ENCODE measurements around the gene RNASE8. TPM values are rescaled to one million over a fixed set of nuclear protein-coding genes. Genes with fewer than 3 reads are reported as not detected.
A peak's percentile ranks its signal among the peaks of the same experiment; 100 is the strongest.

RNASE8 gene
- total and polyA plus RNA-seq, 2 of the 8 experiments (the other 6 are each of a cell fraction or from before 2014, with no cell fraction given), result not detected

GRCh38 chr14:21098076-21098891, 40.7 kb downstream of the RNASE8 start, which contains the start of gene ZNF219 (continued):
- TF ChIP-seq ASH2L (IDR thresholded peaks at IDR 0.05; ENCODE audit: low read length) (peak; percentile 27), CBX8 (IDR thresholded peaks at IDR 0.05; ENCODE audit: borderline replicate concordance, low read depth, low read length) (no peak), CHD7 (IDR thresholded peaks at IDR 0.05; ENCODE audit: insufficient replicate concordance, low read length) (no peak), NRF1 (IDR thresholded peaks at IDR 0.05; ENCODE audit: low read depth, low read length) (no peak), POLR2A (IDR thresholded peaks at IDR 0.05; ENCODE audit: control extremely low read depth in 1 of 2, low read depth in 2 of 2, low read length in 2 of 2) (peak; percentile 49 to 55; a peak in 2 of 3 replicates), TBP (IDR thresholded peaks at IDR 0.05; ENCODE audit: low read depth, low read length) (0 out of 2 replicates have a peak, but pooled peaks have one; percentile 26)
